ENCODE results near the gene SHROOM1.

Gene SHROOM1

GRCh38 chr5:132772291-132773070 is 58.0 kb downstream of the SHROOM1 start:
- no peak for FAIRE-seq
- TF ChIP-seq CTCF (IDR thresholded peaks at IDR 0.05; ENCODE audit: insufficient read depth, missing control alignments) = no peak
- no peak for DNase-seq (ENCODE audit: insufficient read length, low spot score)
